Mesothelial cell of epicardium (in vitro differentiated cells): ENCODE results near the gene GNGT1. TPM values are rescaled to one million over a fixed set of nuclear protein-coding genes. Genes with fewer than 3 reads are reported as not detected.

ENCODE experiments used
- DNase-seq, 2 experiments: peaks; one replicate each; pipeline ENCODE4 v3.0.0; 2021; ENCODE audit warnings: low spot score in 2 of 2; ENCODE audit not compliant: unreplicated experiment in 2 of 2
- H3K27ac Mint-ChIP-seq: 2 replicates; pipeline ENCODE4 v1.8.0; 2021; ENCODE audit warnings: mixed read lengths
- H3K27me3 Mint-ChIP-seq: 2 replicates; pipeline ENCODE4 v1.8.0; 2021; ENCODE audit warnings: low read depth, mixed read lengths
- H3K36me3 Mint-ChIP-seq: 2 replicates; pipeline ENCODE4 v1.8.0; 2021; ENCODE audit warnings: mixed read lengths
- H3K4me1 Mint-ChIP-seq: 2 replicates; pipeline ENCODE4 v1.8.0; 2021; ENCODE audit warnings: mixed read lengths
- H3K4me3 Mint-ChIP-seq: 2 replicates; pipeline ENCODE4 v1.8.0; 2021; ENCODE audit warnings: mild to moderate bottlenecking, moderate library complexity, mixed read lengths
- H3K9me3 Mint-ChIP-seq: 2 replicates; pipeline ENCODE4 v1.8.0; 2021; ENCODE audit warnings: mixed read lengths
- CTCF ChIP-seq: fragments of 200-600 bp; sonication (generic); IDR thresholded peaks from one replicate; pipeline ENCODE4 v1.5.0; 2021; ENCODE audit warnings: antibody characterized with exemption; ENCODE audit not compliant: unreplicated experiment
- total RNA-seq: library from RNA; stranded (reverse); gene quantifications from 3 replicates; pipeline ENCODE4 v1.2.1, GENCODE V29; 2021

GNGT1 gene
- total RNA-seq, 1 donor from 2014 or later, result not detected

- Mint-ChIP-seq H3K4me1 (no peaks in the 10 kb centered on the region), H3K27me3 (peaks cover 9% of the 10 kb centered on the region), H3K36me3 (no peaks in the 10 kb centered on the region), H3K27ac (no peak overlapping the region), H3K4me3 (no peak overlapping the region), H3K9me3 (no peaks in the 10 kb centered on the region)
- DNase-seq, result no peak
- TF ChIP-seq CTCF, result no peak
Observed at GRCh38 chr7:93937818-93938217, 31.5 kb downstream of the GNGT1 start.

DNA sequence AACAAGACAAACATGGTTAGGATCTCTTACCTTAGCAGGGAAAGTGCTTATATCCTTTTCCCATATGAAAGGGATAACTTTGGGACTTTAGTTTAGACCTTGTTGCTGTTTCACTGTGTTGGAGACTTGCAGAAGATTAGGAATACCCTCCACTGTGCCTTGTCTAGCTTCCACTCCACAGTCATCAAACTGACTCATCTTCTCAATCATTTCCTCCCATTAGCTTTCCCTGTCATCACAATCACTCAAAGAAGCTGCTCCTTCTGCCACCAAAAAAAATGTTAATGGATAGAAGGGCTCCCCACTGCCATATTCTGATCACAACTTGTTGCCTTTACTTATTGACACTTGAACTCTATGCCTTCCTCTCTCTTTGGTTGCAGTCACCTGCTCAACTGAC is 31.9 kb downstream of the GNGT1 start:
- no peaks in the 10 kb centered on the region for H3K9me3 Mint-ChIP-seq
- peaks cover 9% of the 10 kb centered on the region for H3K27me3 Mint-ChIP-seq
- no peak for DNase-seq
- no peak overlapping the region for H3K4me3 Mint-ChIP-seq
- H3K4me1 Mint-ChIP-seq, result no peaks in the 10 kb centered on the region
- no peaks in the 10 kb centered on the region for H3K36me3 Mint-ChIP-seq
- H3K27ac Mint-ChIP-seq, result no peak overlapping the region
- no peak for TF ChIP-seq CTCF

DNA sequence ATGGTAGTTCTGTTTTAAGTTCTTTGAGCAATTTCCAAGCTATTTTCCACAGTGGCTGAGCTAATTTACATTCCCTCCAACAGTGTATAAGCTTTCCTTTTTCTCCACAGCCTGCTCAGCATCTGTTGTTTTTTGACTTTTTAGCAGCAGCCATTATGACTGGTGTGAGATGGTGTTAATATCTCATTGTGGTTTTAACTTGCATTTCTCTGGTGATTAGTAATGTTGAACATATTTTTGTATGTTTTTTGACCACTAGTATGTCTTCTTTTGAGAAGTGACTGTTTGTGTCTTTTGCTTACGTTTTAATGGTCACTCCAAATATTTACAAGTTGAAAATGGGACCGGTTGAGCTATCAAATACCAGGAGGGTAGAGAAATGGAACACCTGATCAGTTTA is 35.6 kb downstream of the GNGT1 start:
- no peak for DNase-seq
- peaks cover 7% of the 10 kb centered on the region for H3K4me1 Mint-ChIP-seq
- no peaks in the 10 kb centered on the region for H3K9me3 Mint-ChIP-seq
- H3K27ac Mint-ChIP-seq, result no peak overlapping the region
- no peak for TF ChIP-seq CTCF
- no peaks in the 10 kb centered on the region for H3K36me3 Mint-ChIP-seq
- no peak overlapping the region for H3K4me3 Mint-ChIP-seq
- peaks cover 8% of the 10 kb centered on the region for H3K27me3 Mint-ChIP-seq

GRCh38 chr7:93943816-93944540 is 37.6 kb downstream of the GNGT1 start:
- H3K27me3 Mint-ChIP-seq, result peaks cover 2% of the 10 kb centered on the region

GRCh38 chr7:93944673-93945072 is 38.3 kb downstream of the GNGT1 start:
- H3K9me3 Mint-ChIP-seq, result no peaks in the 10 kb centered on the region
- H3K27me3 Mint-ChIP-seq, result peaks cover 2% of the 10 kb centered on the region
- H3K4me3 Mint-ChIP-seq, result no peak overlapping the region
- no peak overlapping the region for H3K27ac Mint-ChIP-seq
- H3K4me1 Mint-ChIP-seq, result peaks cover 7% of the 10 kb centered on the region
- no peak for DNase-seq
- TF ChIP-seq CTCF, result no peak
- no peaks in the 10 kb centered on the region for H3K36me3 Mint-ChIP-seq

More at GRCh38 chr7:93943816-93944540, 37.6 kb downstream of the GNGT1 start:
- no peak overlapping the region for H3K27ac Mint-ChIP-seq
- H3K4me1 Mint-ChIP-seq, result peaks cover 7% of the 10 kb centered on the region
- no peaks in the 10 kb centered on the region for H3K9me3 Mint-ChIP-seq
- no peak for DNase-seq
- TF ChIP-seq CTCF, result no peak
- no peak overlapping the region for H3K4me3 Mint-ChIP-seq
- no peaks in the 10 kb centered on the region for H3K36me3 Mint-ChIP-seq

- no peak for DNase-seq
- H3K4me1 Mint-ChIP-seq, result peaks cover 7% of the 10 kb centered on the region
- H3K36me3 Mint-ChIP-seq, result no peaks in the 10 kb centered on the region
- no peak overlapping the region for H3K27ac Mint-ChIP-seq
- no peak for TF ChIP-seq CTCF
- H3K4me3 Mint-ChIP-seq, result no peak overlapping the region
- no peaks in the 10 kb centered on the region for H3K9me3 Mint-ChIP-seq
- peaks cover 2% of the 10 kb centered on the region for H3K27me3 Mint-ChIP-seq
Observed at GRCh38 chr7:93945083-93945482, 38.7 kb downstream of the GNGT1 start.
